GM18868 (cell line): ENCODE measurements around the gene CNTN2.

Experiments
- ATAC-seq: cut with Tn5 transposase; IDR thresholded peaks from one replicate; pipeline ENCODE4 v1.9.1; 2021; ENCODE audit warnings: mild to moderate bottlenecking, moderate library complexity; ENCODE audit not compliant: unreplicated experiment

Gene CNTN2

DNA sequence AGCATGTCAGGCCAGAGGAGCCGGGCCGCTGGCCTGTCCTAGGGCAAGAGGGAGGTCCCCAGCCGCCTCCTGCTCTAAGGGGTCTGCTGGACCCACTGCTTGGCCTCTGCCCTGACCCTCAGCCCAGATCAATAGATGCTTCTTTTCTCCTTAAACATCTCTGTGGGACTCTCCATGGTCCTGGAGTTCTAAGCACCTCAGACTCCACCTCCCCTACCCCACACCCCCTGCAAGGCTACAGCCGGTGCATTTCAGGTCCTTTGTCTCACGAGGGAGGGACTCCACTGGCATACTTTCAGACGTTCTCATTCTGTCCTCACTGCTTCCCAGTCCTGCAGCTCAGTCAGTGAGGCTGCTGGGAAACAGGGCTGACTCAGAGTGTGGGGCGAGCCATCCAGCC is 11.0 kb downstream of the CNTN2 start:
- ATAC-seq, result no peak

DNA sequence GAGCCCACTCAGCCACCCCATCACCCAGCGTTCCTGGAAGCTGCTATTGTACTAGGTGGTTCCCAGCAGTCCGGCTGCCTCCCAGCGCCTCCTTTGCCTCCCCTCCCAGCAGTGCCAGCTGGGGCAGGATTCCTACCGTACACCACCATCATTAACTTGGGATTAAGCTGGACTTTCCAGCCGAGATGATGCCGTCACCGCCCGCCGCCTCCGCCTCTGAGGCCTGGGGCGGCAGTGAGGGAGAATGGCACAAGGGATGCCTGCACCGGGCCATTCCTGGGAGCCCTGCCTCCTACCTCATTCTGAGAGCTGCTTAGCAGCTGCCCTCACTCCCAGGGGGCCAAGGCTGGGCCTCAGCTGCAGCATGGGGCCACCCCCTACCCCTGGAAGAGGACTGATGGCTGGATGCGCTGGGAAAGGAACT is 13.2 kb downstream of the CNTN2 start:
- no peak for ATAC-seq

DNA sequence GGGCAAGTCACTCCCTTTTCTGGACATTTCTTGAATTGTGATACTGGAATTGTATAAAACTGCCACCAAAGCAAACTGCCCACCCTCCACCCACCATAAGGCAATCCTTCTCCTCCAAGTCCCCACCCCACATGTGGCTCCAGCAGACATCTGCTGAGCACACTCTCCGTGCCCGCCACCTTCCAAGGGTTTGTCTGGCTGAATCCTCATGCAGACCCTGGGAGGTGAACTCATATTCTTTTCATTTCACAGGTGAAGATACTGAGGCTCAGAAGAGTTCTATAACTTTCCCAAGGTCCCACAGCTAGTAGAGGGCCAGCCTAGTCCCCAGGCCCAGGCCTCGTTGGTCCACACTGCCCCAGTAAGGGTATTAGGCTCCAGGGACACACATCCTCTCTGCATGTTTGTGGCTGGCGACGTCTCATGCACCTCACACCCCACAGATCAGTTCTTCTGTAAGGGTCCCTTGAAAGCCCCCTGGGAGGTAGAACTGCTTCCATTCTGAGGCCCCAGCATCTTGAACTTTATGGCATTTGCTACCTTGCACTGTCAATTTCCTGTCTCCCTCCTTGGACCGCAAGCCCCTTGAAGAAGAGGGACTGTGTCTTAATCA is 14.1 kb downstream of the CNTN2 start:
- no peak for ATAC-seq

DNA sequence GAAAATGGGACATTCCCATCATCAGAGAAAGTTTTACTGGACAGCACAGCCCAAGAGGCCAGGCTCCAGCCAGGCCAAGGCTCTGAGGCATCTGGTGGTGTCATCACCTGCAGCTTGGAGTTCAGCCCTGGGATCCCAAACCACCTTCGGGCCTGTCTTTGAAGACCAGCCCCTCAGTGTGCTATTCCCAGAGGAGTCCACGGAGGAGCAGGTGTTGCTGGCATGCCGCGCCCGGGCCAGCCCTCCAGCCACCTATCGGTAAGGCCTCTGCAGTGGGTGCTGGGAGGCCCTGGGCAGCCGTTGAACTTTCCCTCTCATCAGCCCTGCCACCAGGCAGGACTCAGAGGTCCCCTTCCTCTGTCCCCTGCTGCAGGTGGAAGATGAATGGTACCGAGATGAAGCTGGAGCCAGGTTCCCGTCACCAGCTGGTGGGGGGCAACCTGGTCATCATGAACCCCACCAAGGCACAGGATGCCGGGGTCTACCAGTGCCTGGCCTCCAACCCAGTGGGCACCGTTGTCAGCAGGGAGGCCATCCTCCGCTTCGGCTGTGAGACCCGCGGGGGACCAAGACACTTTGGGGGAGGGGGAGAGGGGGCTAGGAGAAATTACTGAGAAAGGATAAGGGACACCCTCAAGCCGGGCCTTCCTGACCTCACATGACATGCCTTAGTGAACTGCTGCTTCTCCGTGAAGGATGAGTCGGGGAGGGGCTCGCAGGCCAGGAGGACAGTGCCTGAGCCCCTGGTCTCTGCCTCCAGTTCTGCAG is 15.0 kb downstream of the CNTN2 start:
- no peak for ATAC-seq

DNA sequence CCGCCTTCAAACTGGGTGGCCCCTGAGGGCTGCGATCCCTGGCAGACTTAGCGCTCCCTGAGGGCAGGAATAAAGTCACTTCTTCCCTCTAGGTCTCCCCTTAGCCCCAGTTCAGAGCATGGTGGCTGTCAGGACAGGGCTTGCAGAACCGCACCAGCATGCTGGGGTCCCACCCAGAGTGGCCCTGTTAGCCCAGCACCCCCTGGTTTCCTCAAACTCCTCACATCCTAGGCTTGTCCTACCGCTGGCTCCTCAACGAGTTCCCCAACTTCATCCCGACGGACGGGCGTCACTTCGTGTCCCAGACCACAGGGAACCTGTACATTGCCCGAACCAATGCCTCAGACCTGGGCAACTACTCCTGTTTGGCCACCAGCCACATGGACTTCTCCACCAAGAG is 15.8 kb downstream of the CNTN2 start:
- no peak for ATAC-seq

DNA sequence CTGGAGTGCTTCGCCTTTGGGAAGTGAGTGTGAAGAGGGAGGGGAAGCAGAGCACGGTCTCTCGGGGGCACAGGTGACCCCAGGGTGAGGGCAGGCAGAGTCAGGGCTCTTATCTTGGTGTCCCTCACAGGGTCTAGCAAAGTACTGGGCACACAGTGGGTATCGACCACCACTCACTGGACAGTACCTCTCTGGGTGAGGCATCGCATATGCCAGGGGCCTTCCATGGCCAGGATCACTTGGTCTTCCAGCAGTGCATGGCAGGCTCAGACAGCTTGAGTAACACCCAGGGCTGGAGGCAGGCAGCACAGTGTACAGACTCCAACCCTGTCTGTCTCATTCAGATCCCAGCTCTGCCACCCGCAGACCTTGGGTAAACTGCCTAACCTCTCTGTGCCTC is 16.6 kb downstream of the CNTN2 start:
- ATAC-seq, result no peak

DNA sequence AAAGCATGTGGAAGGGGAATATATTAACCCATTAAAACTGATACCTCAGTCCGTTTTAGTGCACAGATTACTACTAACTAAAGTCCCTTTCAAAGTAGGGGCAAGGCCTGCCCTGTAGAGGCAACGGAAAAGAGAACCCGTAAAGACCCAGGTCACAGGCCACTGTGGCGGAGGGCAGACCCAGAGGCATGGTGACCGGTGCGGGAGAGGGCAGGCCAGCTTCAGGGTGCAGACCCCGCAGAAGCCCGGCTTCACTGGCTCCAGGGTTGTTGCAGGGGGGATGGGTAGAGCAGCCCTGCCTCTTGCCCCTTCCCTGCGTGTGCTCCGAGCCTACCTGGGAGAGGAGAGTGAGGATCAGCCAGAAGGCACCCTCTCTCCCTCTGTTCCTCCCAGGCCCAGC is 17.7 kb downstream of the CNTN2 start:
- ATAC-seq, result no peak

DNA sequence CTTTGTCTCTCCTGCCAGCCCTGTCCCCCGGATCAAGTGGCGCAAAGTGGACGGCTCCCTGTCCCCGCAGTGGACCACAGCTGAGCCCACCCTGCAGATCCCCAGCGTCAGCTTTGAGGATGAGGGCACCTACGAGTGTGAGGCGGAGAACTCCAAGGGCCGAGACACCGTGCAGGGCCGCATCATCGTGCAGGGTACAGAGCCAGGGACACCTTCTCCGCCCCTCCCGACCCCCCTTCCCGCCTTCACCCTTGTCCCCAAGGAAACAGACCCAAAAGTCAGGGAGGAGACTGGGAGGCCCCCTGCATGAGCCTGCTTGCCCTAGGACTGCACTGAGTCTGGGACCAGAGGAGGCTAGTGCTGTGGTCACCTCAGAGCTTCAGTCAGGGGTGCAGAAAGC is 18.2 kb downstream of the CNTN2 start:
- ATAC-seq, result no peak

DNA sequence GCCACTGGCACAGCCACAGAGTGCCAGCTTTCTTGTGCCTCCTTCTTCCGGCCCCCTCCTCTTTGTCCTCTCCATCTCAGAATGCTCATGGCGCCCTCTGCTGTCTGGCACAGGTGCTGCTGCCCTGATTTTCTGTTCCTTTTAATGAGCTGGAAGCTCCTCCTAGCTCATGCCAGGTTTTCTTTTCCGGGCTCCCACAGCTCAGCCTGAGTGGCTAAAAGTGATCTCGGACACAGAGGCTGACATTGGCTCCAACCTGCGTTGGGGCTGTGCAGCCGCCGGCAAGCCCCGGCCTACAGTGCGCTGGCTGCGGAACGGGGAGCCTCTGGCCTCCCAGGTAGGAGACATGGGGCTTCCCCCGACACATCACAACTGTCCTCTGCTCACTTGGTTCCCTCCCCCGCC is 18.7 kb downstream of the CNTN2 start:
- no peak for ATAC-seq

DNA sequence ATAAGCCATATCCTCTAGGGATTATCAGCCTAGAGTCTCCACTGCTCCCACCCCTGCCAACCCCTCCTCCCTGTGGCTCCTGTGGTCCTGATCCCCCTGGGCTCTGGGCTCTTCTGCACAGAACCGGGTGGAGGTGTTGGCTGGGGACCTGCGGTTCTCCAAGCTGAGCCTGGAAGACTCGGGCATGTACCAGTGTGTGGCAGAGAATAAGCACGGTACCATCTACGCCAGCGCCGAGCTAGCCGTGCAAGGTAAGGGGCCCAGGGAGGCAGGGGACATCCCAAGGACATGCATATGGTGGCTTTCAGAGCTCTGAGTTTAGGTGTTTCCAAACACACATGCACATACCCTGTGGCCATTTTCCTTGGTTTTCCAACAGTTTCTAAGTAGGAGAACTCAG is 19.3 kb downstream of the CNTN2 start:
- ATAC-seq, result no peak

DNA sequence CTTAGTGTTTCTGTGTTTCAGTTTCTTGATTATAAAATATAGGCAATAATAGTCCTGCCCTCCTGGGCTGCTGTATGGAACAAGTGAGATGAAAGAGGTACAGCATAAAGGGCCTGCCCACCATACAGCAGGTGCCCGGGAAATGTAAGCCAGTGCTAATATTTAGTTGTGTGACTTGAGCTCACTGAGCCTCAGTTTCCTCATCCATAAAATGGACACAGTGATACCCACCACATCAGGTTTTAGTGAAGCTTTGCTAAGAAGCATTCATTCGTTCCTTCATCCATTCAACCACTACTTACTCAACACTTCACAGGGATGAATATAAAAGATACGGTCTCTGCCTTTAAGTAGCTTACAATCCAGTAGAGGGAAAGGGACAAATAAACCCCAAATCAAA is 19.9 kb downstream of the CNTN2 start:
- ATAC-seq, result no peak

DNA sequence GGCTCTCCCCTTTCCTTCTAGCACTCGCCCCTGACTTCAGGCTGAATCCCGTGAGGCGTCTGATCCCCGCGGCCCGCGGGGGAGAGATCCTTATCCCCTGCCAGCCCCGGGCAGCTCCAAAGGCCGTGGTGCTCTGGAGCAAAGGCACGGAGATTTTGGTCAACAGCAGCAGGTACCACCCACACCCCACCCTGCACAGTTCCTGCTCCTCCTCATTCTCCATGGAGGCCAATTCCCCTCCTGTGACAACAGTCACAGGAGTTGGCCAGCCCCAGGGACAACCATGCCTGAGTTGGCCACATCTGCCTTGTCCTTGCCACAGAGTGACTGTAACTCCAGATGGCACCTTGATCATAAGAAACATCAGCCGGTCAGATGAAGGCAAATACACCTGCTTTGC is 21.3 kb downstream of the CNTN2 start:
- ATAC-seq, result no peak

DNA sequence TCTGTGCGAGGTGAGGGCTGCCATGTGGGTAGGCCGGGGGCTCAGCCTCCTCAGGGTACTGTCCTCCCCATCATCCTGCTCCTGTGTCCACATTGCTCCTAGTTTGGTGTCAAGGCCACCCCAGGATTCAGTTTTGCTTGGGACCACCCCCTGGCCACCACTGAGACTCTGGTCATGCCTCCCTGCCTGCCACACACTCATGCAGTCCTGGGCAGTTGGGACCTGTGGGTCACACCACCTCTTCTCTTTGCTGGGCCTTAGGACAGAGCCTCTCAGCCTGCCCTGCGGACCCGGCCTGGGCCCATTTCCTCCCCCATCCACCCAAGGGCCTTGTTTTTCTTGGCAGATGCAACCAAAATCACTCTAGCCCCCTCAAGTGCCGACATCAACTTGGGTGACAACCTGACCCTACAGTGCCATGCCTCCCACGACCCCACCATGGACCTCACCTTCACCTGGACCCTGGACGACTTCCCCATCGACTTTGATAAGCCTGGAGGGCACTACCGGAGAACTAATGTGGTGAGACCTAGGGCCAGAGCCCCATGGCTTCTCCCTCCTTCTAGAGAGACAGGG is 21.8 kb downstream of the CNTN2 start:
- no peak for ATAC-seq

DNA sequence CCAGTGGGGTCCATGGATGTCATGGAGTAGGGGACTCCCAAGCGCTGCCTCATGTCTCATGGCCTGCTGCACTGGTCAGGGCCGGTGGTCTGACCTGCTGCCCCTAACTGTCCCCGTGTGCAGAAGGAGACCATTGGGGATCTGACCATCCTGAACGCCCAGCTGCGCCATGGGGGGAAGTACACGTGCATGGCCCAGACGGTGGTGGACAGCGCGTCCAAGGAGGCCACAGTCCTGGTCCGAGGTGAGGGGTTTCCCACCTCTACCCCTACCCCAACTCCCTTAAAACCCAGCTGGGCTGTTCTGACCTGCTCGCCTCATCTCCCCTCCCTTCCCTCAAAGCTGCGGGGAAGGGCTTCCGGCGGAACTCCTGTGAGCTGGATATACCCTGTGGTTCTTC is 22.7 kb downstream of the CNTN2 start:
- no peak for ATAC-seq

DNA sequence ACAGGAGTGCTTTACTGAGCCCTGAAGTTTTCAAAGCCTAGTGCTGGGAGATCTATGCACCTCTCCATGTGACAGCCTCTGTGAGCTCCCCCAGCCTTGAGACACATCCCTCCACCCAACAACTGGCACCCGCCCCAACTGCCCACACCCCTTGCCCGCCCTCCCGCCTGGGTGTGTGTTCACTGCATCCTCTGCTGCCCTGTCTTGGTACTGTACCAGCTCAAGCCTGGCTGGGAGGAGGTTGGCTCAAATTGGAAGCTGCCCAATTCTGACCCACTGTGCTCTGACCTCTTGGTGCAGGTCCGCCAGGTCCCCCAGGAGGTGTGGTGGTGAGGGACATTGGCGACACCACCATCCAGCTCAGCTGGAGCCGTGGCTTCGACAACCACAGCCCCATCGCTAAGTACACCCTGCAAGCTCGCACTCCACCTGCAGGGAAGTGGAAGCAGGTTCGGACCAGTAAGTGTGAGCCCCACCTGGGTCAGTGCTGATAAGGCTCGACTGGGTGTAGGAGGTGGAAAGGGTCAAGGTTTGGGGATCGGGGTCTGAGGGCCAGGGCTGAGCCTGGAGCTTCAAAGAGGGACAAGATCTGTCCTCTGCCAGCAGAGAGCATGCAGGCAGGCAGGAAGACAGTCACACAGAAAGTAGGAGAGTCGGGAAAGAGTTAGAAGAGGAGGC is 23.3 kb downstream of the CNTN2 start:
- ATAC-seq, result no peak

DNA sequence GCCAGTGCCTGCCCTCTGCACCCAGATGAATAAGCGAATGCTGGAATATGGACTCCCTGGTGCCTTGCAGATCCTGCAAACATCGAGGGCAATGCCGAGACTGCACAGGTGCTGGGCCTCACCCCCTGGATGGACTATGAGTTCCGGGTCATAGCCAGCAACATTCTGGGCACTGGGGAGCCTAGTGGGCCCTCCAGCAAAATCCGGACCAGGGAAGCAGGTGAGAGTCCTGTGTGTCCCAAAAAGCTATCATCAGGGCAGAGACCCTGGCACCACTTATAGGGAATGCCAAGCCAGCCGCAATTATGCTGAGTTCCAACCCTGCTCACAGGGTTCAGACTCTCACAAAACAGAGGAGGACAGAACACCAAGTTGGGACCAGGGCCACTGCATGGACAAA is 24.0 kb downstream of the CNTN2 start:
- ATAC-seq, result no peak

DNA sequence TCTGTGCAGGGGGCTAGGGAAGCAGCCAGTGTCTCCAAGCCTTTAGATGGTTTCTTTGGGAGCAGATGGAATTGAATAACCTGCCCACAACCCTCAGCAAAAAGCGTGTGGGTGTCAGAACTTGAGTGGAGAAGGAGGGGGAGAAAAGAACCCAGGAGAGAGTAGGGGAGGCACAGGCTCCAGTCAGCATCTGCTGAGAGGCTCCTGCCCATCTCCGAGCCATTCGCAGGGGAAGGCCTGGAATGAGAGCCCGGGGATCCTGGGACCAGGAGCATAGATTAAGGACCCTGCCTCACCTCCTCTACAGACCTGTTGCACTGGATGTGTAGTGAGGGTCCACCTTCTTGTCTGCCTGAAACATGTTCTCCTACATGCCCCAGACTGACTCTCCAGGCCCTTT is 25.0 kb downstream of the CNTN2 start:
- no peak for ATAC-seq

DNA sequence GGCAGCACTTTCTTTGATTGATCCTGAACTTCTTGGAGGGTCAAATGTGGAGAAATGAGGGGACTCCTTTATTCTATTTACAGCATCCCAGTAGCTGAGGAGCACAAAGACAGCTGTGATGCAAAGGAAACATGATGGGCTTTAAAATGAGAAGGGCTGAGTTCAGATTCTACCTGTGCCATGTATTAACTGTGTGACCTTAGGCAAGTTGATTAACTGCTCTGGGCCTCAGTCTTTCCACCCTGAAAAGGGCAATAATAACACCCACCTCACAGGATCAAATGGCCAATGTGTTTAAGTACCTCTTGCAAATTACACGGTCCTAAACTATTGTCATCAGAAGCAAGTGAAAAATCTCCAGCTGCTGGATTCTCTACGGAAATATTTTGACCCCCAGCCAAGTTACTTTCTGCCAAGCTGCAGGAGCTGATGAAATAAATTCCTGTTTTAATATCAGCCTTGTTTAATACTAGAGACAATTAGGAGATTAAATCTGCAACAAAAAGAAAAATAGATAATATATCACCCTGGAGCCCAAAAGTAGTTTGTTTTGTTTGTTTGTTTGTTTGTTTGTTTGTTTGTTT is 25.5 kb downstream of the CNTN2 start:
- ATAC-seq, result no peak

DNA sequence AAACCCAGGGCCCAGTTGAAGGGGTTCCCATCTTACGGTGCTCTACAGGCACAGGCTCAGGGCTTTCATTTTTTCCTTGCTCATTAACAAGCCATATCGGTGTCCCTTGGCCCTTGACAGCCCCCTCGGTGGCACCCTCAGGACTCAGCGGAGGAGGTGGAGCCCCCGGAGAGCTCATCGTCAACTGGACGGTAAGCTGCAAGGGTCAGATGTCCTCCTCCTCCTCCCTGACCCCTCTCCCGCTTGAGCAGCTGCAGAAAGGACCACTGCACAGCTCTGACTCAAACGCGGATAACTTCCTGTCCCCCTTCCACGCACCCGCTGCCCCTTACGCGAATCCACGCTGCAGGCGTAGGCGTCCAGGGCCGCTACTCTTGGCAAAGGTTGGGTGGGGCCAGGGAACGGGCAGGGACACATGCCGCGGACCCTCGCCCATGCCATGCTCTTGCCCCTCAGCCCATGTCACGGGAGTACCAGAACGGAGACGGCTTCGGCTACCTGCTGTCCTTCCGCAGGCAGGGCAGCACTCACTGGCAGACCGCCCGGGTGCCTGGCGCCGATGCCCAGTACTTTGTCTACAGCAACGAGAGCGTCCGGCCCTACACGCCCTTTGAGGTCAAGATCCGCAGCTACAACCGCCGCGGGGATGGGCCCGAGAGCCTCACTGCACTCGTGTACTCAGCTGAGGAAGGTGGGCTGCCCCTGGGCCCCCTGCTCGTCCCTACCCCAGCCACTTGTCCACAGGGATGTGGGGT is 26.5 kb downstream of the CNTN2 start:
- no peak for ATAC-seq

DNA sequence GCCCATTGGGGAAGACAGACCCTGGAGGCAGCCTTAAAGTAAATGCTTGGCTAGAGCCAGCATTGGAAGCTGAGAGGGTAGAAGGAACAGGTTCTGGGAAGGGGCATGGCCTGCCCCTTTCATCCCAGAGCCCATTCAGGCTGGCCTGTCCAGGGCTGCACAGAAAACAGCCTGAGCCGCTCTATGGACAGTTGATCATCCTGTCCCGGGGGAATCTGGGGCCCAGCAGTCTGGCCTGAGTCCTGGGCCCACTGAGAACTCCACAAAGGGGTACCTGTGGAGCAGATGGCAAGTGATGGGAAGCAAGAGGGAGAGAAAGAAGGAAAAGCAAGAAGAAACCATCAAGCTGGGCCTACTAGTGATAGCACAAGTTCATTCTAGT is 28.0 kb downstream of the CNTN2 start:
- ATAC-seq, result no peak

DNA sequence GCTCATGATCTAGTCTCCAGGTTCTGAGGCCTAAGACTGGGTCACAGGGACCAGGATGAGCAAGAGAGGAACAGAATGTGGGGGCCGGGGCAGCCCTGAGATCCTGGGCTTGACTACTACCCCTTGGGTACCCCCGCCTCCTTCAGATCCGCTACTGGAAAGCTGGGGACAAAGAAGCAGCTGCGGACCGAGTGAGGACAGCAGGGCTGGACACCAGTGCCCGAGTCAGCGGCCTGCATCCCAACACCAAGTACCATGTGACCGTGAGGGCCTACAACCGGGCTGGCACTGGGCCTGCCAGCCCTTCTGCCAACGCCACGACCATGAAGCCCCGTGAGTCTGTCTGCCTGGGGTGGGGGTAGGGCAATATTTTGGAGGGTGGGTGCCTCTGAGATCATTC is 28.8 kb downstream of the CNTN2 start:
- no peak for ATAC-seq
